ENCODE results near the gene PIEZO1. TPM values are rescaled to one million over a fixed set of nuclear protein-coding genes. Genes with fewer than 3 reads are reported as not detected.
A peak's percentile ranks its signal among the peaks of the same experiment; 100 is the strongest.

PIEZO1 gene
- polyA plus RNA-seq, 1 of the 3 experiments (the other 2 are of a cell fraction): 184 TPM

DNA sequence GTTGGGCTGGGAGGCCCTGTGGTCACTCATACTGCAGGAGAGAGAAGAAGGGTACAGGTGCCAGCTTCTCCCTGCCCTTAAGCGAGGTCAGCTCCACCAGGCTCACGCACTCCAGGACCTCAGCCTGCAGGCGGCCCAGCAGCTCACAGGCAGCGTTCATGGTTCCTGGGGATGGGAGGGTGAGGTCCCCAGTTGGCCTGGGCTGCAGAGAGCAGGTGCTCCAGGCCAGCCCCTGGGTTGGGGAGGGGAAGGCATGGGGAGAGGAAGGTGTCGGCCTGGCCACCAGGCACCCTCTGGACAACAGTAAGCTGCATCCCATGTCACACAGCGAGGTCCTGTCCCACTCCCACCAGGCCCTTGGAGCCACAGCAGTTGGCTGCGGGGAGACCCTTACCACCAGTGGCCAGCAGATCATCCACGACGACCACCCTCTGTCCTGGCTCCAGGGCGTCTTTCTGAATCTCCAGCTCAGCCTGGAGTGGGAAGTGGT lies 24.7 kb upstream of the PIEZO1 start:
- 86% methylated on average over 2 of the region's 10 CpGs for WGBS (ENCODE audit: low lambda C conversion rate)
- Histone ChIP-seq H3K9me3 (no peaks in the 10 kb centered on the region), H3F3A (replicated peaks; ENCODE audit: insufficient read depth) (peaks cover 25% of the 10 kb centered on the region), H3K4me3 (ENCODE audit: low read depth in 2 of 2, low read length in 1 of 2) (no peak overlapping the region), H3K36me3 (replicated peaks in 1 of 2; ENCODE audit: control insufficient read depth in 1 of 2, insufficient read depth in 2 of 2, low read length in 1 of 2) (peaks cover 0 to 32% of the 10 kb centered on the region in 2 experiments), H3K9ac (no peak overlapping the region), H3K27ac (ENCODE audit: low read depth in 2 of 2, low read length in 1 of 2) (no peak overlapping the region; a peak in 1 of 4 replicates), H3K4me1 (ENCODE audit: control insufficient read depth in 1 of 2, insufficient read depth in 2 of 2, low read depth in 1 of 2, low read length in 1 of 2) (peaks cover 10 to 29% of the 10 kb centered on the region in 2 experiments; a peak in 2 of 4 replicates), H4K20me1 (ENCODE audit: insufficient read depth) (peaks cover 25% of the 10 kb centered on the region), H3K9me2 (no peaks in the 10 kb centered on the region), H3K27me3 (ENCODE audit: insufficient read depth) (no peaks in the 10 kb centered on the region), H3K79me2 (ENCODE audit: insufficient read depth) (peaks cover 20% of the 10 kb centered on the region), H2AFZ (ENCODE audit: low read depth) (no peak overlapping the region), H3K4me2 (peak overlapping the region; percentile 98; the same call in 1 of the 2 replicates)
- no peak for DNase-seq
- ChIA-PET CTCF (interaction anchor here (0.9 to 9.1 kb wide), 6 partner anchors 9 to 360 kb away, joined by 3 to 82 read pairs (median 11); partner anchors contain the start of genes CDH15, GALNS and TRAPPC2L), POLR2A (interaction anchor here (0.9 to 1.0 kb wide), 2 partner anchors 11 to 17 kb away, joined by 3 to 4 read pairs; no protein-coding TSS in a partner anchor)
- TF ChIP-seq GATA2 (CRISPR knock-in tag; IDR thresholded peaks at IDR 0.05): no peak
- TF ChIP-seq, protein P1, sequence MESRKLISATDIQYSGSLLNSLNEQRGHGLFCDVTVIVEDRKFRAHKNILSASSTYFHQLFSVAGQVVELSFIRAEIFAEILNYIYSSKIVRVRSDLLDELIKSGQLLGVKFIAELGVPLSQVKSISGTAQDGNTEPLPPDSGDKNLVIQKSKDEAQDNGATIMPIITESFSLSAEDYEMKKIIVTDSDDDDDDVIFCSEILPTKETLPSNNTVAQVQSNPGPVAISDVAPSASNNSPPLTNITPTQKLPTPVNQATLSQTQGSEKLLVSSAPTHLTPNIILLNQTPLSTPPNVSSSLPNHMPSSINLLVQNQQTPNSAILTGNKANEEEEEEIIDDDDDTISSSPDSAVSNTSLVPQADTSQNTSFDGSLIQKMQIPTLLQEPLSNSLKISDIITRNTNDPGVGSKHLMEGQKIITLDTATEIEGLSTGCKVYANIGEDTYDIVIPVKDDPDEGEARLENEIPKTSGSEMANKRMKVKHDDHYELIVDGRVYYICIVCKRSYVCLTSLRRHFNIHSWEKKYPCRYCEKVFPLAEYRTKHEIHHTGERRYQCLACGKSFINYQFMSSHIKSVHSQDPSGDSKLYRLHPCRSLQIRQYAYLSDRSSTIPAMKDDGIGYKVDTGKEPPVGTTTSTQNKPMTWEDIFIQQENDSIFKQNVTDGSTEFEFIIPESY (IDR thresholded peaks at IDR 0.05; ENCODE audit: borderline replicate concordance, low read depth): no peak
- TF ChIP-seq POLR2AphosphoS5 (IDR thresholded peaks at IDR 0.05; ENCODE audit: low read depth, low read length): no peak
- TF ChIP-seq SMC3 (IDR thresholded peaks at IDR 0.05; ENCODE audit: low read depth, low read length): no peak
- TF ChIP-seq MEF2A (IDR thresholded peaks at IDR 0.05; ENCODE audit: borderline replicate concordance, low read depth): no peak
- no peak for TF ChIP-seq RXRA (IDR thresholded peaks at IDR 0.05; ENCODE audit: borderline replicate concordance, low read depth)
- no peak for TF ChIP-seq FOXJ3 (CRISPR knock-in tag; IDR thresholded peaks at IDR 0.05)
- no peak for TF ChIP-seq IRF3 (IDR thresholded peaks at IDR 0.05; ENCODE audit: low read depth, low read length)
- TF ChIP-seq, protein P2, sequence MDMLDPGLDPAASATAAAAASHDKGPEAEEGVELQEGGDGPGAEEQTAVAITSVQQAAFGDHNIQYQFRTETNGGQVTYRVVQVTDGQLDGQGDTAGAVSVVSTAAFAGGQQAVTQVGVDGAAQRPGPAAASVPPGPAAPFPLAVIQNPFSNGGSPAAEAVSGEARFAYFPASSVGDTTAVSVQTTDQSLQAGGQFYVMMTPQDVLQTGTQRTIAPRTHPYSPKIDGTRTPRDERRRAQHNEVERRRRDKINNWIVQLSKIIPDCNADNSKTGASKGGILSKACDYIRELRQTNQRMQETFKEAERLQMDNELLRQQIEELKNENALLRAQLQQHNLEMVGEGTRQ (IDR thresholded peaks at IDR 0.05; ENCODE audit: borderline replicate concordance, low read depth, low read length): no peak
- TF ChIP-seq SIN3A (IDR thresholded peaks at IDR 0.05; ENCODE audit: borderline replicate concordance, low read depth, low read length): no peak
- TF ChIP-seq, protein P3, sequence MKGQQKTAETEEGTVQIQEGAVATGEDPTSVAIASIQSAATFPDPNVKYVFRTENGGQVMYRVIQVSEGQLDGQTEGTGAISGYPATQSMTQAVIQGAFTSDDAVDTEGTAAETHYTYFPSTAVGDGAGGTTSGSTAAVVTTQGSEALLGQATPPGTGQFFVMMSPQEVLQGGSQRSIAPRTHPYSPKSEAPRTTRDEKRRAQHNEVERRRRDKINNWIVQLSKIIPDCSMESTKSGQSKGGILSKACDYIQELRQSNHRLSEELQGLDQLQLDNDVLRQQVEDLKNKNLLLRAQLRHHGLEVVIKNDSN (IDR thresholded peaks at IDR 0.05; ENCODE audit: borderline replicate concordance, low read depth): no peak

Data from SK-N-SH (cell line).